Stimulated activated CD8-positive, alpha-beta memory T cell treated with anti-CD3 and anti-CD28 coated beads, Interleukin-15, amount 100 ng/mL, for 1 hour (primary cell): Measurements from ENCODE around the gene ARHGAP9.

Experiments used
- DNase-seq: peaks from one replicate; pipeline ENCODE4 v3.0.0-alpha.2; 2020; ENCODE audit warnings: low read depth

The ARHGAP9 gene

DNA sequence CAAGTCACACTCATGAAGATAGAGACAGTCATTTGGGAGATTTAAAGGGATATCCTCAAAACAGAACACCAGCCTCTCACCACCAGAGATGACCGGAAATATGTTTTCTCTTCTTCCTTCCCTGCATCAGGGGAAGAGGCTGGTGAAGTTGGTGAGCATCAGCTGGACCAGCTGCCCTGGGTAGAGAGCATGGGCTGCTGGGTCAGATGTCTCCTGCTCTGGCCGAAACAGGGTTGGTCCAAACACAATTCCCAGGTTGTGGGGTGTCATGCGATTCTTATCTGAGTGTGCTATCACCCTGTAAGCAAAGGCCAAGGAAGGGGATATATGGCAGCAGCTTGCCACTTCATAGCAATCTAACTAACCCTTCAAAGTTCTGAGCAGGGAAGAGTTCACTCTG is 7.3 kb downstream of the ARHGAP9 start:
- no peak for DNase-seq

DNA sequence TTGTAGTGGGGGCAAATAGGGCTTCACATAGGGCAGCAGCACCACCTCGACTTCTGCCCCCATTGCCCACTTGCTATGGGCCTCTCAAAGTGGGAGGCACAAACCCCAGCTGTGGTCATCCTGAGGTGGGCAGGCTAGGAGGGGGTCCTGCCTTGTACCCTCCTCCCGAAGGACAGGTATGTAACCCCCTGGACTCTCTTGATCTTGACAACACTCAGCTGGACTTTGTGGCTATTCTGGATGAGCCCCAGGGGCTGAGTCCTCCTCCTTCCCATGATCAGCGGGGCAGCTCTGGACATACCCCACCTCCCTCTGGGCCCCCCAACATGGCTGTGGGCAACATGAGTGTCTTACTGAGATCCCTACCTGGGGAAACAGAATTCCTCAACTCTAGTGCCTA is 8.0 kb downstream of the ARHGAP9 start:
- DNase-seq = no peak

DNA sequence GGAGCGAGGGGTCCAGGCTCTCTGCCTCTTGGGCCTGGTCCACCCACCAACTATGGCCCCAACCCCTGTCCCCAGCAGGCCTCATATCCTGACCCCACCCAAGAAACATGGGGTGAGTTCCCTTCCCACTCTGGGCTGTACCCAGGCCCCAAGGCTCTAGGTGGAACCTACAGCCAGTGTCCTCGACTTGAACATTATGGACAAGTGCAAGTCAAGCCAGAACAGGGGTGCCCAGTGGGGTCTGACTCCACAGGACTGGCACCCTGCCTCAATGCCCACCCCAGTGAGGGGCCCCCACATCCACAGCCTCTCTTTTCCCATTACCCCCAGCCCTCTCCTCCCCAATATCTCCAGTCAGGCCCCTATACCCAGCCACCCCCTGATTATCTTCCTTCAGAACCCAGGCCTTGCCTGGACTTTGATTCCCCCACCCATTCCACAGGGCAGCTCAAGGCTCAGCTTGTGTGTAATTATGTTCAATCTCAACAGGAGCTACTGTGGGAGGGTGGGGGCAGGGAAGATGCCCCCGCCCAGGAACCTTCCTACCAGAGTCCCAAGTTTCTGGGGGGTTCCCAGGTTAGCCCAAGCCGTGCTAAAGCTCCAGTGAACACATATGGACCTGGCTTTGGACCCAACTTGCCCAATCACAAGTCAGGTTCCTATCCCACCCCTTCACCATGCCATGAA is 8.6 kb downstream of the ARHGAP9 start:
- DNase-seq = no peak

DNA sequence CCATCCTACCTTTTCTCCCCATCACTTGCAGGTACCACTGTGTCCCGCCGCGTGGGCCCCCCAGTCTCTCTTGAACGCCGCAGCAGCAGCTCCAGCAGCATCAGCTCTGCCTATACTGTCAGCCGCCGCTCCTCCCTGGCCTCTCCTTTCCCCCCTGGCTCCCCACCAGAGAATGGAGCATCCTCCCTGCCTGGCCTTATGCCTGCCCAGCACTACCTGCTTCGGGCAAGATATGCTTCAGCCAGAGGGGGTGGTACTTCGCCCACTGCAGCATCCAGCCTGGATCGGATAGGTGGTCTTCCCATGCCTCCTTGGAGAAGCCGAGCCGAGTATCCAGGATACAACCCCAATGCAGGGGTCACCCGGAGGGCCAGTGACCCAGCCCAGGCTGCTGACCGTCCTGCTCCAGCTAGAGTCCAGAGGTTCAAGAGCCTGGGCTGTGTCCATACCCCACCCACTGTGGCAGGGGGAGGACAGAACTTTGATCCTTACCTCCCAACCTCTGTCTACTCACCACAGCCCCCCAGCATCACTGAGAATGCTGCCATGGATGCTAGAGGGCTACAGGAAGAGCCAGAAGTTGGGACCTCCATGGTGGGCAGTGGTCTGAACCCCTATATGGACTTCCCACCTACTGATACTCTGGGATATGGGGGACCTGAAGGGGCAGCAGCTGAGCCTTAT is 9.2 kb downstream of the ARHGAP9 start:
- no peak for DNase-seq

DNA sequence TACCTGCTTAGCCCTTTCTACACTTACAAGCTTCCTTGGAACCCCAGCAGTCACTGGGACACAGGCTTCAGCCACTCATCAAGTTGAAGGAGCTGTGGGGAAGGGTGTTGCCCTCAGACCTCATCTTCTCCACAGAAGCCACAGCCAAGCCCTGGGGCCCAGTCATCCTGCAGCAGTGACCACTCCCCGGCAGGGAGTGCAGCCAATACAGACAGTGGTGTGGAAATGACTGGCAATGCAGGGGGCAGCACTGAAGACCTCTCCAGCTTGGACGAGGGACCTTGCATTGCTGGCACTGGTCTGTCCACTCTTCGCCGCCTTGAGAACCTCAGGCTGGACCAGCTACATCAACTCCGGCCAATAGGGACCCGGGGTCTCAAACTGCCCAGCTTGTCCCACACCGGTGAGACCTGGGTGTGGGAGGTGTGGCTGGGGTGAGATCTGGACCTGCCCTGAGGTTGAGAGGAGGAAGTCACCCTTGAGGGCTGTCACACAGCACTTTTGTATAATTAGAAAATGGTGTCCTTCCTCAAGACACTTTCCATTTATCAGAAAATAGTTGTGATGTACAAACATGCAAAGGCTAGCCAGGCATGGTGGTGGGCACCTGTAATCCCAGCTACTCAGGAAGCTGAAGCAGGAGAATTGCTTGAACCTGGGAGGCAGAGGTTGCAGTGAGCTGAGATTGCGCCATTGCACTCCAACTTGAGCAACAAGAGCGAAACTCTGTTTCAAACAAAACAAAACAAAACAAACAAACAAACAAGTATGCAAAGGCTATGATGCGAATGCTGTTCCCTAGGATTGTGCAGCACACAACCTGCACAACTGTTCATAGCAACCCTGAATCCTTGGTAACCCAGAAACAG is 10.1 kb downstream of the ARHGAP9 start:
- no peak for DNase-seq

DNA sequence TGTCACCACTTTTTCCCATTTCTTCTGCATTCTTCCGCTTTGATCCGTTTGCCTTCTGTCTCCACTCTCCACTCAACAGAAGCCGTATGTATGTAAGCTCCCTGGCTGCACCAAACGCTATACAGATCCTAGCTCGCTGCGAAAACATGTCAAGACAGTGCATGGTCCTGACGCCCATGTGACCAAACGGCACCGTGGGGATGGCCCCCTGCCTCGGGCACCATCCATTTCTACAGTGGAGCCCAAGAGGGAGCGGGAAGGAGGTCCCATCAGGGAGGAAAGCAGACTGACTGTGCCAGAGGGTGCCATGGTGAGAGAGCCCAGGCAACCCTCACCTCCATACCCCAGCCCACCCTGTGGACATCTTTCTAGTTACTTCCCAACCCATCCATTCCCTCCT is 11.8 kb downstream of the ARHGAP9 start:
- no peak for DNase-seq

DNA sequence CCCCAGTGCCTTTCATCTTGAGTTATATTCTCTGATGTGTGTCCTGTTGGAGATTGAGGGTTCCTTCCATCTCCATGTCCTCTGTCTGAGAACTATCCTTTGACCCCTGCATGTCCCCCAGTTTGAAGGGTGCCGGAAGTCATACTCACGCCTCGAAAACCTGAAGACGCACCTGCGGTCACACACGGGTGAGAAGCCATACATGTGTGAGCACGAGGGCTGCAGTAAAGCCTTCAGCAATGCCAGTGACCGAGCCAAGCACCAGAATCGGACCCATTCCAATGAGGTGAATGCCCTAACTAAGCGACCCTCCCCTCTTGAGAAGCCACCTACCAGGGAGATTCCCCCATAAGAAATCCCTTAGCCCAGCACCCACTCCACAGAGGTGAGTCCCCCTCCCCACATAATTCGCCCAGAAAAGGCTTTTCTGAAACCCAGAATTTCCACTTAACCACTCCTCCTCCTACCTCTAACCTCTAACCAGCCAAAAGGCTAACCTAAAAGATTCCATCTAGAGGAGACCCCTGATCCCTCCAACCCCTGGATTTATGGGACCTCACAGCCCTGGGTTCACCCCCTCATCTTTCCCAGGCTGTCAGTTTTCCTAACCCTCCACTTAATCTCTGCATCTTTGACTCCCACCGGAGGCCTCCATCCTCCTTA is 12.3 kb downstream of the ARHGAP9 start:
- DNase-seq = no peak

DNA sequence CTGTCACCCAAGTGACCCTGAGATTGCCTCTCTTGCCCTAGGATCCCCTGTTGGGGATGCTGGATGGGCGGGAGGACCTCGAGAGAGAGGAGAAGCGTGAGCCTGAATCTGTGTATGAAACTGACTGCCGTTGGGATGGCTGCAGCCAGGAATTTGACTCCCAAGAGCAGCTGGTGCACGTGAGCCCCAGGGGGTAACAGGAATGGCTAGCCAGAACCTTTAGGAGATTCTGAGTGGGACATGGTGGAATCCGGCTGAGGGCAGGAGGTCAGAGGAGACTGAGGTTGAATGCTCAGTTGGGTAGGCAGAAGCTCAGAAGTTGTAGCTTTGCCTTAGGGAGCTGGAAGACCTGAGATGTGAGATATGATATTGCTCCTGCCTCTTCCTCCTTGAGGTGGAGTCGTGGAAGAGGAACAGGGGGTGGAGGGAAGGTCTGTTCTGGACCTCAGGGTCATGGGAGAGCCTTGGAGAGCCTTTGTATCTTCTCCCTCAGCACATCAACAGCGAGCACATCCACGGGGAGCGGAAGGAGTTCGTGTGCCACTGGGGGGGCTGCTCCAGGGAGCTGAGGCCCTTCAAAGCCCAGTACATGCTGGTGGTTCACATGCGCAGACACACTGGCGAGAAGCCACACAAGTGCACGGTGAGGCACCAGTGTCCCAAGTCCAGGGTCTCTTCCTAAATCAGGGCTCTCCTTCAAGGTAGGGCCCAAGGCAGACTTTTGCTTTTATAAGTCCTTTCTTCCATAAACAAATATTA is 13.7 kb downstream of the ARHGAP9 start:
- no peak for DNase-seq

DNA sequence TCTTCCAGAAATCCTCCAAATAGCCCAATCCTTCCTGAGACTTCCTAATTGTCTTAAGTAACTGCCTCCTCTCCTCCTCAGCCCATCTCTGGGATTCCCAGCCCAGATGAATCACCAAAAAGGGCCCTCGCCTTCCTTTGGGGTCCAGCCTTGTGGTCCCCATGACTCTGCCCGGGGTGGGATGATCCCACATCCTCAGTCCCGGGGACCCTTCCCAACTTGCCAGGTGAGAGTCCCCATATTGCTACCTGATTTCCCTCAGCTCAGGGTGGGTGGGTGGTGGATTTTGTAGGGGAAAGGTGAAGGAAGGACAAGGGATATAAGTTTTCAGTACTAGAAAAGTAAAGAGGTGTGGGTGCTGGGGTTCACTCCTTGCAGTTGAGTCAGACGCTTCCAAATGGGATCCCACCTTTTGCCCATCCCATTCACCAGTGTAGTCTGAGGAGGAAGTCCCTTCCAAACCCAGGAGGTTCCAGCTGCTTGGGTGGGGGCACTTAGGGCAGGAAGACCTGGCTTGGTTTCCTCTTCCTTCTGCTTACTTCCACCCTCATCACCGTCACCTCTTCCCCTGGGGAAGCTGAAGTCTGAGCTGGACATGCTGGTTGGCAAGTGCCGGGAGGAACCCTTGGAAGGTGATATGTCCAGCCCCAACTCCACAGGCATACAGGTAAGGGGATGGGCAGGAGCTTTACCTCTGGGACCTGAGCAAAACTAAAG is 14.5 kb downstream of the ARHGAP9 start:
- no peak for DNase-seq

DNA sequence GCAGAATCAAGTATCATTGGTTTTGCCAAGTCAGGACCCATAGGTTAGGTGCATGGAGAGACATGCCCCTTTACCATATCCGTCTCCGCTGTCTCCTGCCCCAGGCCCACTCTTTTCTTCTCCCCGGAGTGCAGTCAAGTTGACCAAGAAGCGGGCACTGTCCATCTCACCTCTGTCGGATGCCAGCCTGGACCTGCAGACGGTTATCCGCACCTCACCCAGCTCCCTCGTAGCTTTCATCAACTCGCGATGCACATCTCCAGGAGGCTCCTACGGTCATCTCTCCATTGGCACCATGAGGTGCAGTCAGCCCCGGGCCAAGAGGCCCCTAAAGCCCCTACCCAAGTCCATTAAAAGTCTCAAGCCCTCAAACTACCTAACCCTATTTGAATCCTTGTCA is 15.1 kb downstream of the ARHGAP9 start:
- no peak for DNase-seq

DNA sequence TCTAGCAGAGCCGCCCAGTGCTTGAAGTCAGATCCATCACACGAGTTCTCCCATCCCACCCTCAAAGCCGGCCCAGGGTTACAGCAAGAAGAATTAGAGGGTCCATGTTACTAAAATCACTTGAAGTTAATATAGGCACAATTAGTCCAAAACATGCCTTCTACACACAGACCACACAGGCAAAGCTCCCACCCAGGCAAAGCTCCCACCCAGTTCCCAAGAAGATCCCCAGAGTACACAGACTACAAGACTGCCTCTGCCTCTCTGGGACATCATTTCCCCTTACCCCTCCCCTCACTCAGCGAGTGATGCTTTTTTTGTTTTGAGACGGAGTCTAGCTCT is 16.8 kb downstream of the ARHGAP9 start:
- DNase-seq = no peak

DNA sequence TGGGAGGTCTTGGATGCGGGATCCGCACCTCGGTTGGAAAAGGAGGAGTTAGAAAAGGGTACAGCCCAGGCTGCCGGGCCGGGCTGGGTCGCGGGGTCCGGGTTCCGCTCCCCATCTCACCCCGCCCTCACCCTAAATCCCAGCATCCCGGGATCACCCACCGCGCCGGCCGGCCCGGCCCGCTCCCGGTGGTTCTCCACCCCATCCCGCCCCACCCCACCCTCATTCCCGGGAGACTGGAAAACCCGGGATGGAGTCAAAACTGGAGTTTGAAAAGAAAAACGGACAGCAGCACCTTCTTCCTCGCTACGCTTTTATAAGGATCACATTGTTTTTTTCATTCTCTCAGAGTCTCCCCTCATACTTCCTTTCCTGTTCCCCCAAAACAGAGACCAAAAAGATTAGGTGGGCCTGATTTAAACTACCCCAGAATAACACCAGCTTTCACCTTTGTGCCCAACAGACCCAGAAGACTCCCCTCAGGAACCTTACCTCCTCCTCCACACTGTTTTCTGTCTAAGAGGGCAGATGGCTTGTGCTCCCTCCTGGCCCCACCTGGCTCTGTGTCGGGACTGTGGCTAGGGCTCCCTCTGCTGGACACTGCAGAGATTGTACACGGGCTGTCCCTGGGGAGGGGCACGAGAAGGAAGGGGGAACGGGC is 17.3 kb downstream of the ARHGAP9 start:
- peak; percentile 78 for DNase-seq

DNA sequence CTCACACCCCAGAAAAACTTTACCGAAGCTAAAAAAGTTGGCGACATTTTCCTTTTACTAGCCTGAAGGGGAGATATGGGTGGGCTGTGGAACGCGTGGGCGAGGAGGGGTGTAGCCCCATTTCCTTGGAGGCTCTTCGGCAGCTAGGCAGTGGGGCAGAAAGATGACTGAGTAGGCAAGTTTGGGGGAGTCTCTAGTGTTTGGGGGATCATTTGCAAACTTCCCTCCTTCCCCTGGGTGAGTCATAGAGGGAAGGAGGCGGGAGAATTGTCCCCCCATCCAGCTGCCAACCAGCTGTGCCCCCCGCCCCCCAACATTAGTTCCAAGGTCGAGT is 17.8 kb downstream of the ARHGAP9 start:
- no peak for DNase-seq

DNA sequence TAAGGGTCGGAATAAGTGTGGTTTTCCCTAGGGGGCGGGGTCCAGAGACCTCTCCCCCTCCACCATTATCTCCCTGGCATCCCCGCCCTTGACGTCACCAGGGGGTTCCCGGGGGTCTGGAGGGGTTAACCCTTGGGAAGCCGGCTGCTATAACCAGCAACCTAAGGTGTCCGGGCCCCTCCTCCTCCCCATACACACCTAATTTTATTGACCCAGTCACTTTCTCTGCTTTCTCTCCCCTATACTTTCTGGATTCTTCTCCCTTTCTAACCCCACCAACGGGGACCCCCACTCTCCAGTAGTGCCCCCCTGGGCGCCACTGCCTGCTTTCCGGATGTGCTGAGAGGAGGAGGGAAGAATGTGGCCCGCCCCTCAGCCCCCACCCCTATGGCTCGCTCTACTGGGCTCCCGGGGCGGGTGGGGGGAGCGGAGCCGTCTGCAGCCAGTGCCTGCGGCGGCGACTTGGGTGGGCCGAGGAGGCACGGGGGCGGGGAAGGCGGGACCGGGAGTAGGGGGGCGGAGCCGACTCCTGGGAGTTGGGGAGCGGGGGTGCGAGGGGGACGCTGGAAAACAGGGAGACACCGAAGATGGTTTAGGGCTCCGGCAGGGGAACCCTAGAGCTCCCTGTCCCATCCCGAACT is 18.3 kb downstream of the ARHGAP9 start:
- no peak for DNase-seq

DNA sequence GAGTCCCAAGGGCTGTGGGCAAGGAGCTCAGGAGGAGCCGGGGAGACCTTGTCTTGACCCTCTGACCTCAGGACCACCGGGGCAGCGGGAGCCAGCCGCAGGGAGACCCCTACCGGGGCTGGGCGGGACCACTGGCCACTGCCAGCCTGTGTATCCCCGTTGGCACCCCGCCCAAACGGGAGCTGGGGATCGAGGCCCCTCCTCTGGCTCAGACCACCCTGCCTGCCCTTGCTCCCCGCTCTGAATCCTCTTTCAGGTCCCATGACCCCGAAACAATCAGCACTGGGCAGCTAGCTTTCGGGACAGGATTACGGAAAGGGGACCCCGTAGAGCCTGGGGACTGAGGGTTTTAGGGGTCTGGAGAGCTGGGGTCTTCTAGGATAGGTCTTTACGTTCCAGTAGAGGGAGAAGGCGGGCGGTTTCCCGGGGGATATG is 18.8 kb downstream of the ARHGAP9 start:
- no peak for DNase-seq

DNA sequence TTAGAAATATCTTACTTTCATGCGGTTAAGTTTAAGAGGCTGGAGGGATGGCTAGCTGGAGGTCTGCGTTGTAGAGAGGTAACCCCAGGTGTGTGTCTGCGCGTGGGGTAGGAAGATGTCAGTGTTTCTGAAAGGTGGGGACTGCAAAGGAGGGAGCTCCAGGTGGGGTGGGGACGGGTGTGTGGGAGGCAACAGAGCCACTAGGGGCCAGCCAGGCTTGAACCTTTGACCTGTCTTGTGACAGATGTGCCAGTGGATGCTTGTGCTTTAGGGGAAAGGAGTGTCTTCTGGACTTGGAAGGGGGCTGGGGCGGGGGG is 19.2 kb downstream of the ARHGAP9 start:
- no peak for DNase-seq

DNA sequence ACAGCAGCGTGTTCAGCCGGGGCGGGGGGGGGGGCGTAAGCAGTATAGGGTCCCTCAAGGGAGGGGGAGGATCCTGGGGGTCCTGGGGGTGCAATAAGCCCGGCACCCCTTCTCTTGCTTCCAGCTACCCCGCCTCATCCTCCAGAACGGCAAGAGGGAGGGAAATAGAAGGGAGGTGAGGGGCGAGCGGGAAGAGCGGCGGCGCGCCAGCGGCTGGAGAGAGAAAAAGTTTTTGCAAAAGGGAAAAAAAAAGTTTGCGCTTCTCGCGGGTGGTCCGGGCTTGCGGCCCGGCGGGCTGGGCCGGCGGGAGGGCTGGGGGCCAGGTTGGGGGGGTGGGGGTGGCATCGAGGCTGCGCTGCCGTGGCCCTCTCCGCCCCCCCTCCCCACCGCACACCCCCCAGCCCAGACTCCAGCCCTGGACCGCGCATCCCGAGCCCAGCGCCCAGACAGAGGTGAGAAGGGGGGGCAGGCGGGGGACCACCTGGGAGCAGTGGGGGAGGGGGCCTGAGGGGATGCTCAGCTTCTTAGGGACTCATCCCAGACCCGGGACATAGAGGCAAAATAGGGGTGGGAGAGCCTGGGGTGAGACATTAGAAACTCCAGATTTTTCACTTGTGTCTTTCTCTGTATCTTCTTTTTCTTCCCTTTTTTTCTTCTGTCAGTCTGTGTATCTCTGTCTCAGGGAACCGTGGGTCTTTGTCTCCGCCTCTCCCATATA is 19.8 kb downstream of the ARHGAP9 start, which contains the start of gene GLI1:
GLI1 (plus strand) TSS at position 36 of the 718 bp plus-strand sequence. CDS start 3,907 bp downstream, outside the sequence.
- no peak for DNase-seq

DNA sequence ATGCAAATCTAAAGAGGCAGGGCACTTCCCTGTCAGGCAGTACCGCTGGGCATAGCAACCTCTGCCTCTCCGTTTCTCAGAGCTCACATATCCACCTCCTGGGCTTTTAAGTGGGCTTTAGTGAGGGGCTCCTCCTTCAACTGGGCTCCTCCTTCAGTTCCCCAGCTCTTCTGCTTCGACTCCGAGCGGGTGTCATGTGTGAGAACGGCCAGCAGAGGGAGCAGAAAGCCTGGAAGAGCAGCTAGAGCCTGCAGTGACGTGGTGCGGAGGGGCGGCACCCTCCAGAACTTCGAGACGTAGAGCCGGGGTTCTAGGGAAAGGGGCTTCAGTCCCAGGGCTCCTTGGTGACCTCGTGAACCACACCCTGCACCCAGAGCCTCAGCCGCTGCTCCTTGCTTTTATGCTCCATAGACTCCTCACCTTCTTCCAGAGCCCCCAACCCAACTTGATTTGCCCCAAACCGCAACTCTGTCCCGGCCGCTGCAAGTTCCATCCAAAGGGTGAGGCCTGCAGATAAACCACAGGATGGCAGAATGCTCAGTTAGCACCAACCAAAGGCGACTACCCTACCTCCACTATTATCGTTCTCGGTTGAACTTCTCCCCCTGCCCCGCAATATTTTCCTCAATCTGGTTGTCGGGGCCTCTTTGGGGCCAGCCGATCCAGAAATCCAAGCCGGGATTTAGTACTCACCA is 20.5 kb downstream of the ARHGAP9 start:
- peak; percentile 90 for DNase-seq

DNA sequence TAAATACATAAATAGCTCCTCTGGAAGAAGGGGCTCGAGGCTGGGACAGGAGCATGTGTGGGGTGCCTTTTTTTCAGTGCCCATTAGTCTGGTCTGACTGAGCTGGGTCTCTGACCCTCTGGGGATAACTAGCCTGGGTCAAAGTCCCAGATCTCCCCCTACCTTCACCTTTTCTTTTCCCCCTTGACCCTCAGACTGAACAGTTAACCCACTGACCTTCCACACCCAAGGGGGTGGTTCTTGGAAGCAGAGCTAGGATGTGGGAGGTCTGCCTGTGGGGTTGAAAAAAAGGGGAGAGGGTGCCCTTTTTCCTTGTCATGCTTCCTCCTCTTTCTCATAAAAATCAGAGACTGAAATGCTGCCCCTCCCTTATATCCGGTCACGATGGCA is 21.0 kb downstream of the ARHGAP9 start:
- no peak for DNase-seq
